GM12801 (cell line): Measurements from ENCODE around the gene ZNF407.

Experiments
- TF ChIP-seq, protein P1 (sequence below): IDR thresholded peaks from one replicate; pipeline ENCODE4 v1.5.1; 2011; ENCODE audit warnings: control low read depth; ENCODE audit not compliant: insufficient read length; ENCODE audit errors: extremely low read depth

The ZNF407 gene

DNA sequence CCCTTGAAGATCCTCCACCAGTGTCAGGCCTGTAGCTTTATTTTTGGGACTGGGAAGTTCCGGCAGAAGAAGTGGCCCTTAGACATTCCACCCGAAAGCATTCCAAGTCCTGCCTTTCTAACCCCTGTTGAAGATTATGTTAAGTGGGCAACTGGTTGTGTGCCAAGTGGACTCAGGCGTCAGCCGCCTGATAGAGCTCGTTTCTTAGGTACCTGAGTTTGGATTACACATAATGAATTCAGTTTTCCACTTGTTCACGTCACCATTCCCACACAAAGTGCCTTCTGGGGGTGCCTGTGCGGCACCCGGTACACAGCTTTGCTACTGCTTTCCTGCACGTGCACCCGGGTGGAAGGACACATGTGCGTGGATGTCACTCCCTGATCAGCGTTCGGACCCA lies 454.8 kb downstream of the ZNF407 start:
- TF ChIP-seq, protein P1, sequence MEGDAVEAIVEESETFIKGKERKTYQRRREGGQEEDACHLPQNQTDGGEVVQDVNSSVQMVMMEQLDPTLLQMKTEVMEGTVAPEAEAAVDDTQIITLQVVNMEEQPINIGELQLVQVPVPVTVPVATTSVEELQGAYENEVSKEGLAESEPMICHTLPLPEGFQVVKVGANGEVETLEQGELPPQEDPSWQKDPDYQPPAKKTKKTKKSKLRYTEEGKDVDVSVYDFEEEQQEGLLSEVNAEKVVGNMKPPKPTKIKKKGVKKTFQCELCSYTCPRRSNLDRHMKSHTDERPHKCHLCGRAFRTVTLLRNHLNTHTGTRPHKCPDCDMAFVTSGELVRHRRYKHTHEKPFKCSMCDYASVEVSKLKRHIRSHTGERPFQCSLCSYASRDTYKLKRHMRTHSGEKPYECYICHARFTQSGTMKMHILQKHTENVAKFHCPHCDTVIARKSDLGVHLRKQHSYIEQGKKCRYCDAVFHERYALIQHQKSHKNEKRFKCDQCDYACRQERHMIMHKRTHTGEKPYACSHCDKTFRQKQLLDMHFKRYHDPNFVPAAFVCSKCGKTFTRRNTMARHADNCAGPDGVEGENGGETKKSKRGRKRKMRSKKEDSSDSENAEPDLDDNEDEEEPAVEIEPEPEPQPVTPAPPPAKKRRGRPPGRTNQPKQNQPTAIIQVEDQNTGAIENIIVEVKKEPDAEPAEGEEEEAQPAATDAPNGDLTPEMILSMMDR, result no peak

- TF ChIP-seq, protein P1, result no peak
Measured at GRCh38 chr18:75053028-75053629, 455.5 kb downstream of the ZNF407 start.

DNA sequence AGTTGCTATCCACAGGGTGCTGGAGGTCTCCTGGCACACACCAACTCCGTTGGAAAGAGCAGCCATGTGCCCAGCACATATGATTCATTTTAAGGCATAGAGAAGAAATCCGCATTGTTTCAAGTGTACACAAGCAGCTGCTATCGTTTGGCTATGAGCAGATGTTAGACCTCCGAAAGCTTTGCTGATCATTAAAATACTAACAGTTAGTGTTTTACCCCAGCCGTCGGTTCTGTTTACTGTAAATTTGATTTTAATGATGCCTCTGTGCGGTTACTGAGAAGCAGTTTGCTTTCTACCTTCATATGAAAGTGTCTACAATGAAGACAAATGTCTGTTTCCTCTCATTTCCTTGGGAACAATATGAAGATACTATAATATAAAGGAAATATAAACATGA lies 456.4 kb downstream of the ZNF407 start:
- TF ChIP-seq, protein P1, result no peak

DNA sequence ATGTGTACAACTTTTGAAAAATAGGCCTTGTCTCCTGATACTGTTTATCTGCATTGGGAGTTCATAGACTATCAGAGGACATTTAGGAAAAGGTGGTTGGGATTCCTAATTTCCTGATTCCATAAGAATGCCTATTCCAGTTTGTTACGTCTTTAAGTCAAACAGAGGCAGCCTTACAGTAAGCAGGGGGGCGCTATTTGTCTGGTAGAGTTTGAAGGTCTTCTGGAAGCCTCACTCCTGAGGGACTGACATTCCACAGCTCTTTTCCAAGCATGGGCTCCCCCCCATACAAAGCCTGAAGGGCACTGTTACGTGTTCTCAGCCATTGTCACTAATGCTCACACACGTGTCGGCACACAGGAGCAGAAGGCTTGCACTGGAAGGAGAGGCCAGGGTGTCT lies 456.9 kb downstream of the ZNF407 start:
- TF ChIP-seq, protein P1, result no peak

GRCh38 chr18:75057169-75057960 lies 459.7 kb downstream of the ZNF407 start:
- TF ChIP-seq, protein P1, result no peak

GRCh38 chr18:75060185-75060584 lies 462.5 kb downstream of the ZNF407 start:
- TF ChIP-seq, protein P1, result no peak

DNA sequence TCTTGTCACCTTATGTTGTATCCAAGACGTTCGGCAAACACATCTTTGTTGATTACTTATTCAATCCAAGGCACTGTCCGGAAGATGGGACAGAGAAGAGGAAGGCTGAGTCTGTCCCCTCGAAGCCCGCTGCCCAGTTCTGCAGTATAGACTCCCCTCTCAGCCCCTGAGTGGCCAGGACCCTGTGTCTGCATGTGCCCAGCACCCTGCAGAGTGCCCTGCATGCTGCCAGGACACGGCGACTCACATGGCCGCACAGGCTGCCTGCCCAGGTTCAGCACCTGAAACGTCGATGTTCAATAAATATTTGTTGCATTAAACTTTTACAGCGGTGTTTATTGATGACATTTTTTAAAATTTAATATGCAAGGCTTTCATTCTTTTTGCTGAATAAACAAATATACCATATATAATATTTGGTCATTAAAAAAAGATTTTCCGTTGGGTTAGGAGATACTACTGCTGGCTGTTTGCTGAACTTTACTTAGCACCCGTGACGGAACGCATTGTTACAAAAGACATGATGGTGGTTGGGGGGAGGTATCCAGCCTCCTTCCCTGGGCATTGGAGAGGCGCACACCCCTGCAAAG lies 464.7 kb downstream of the ZNF407 start:
- TF ChIP-seq, protein P1, result no peak
